ENCODE data around the gene AIMP1. TPM values are rescaled to one million over a fixed set of nuclear protein-coding genes. Genes with fewer than 3 reads are reported as not detected.

The AIMP1 gene
- total RNA-seq, 6 experiments from 2014 or later = 64.7 to 74.9 (median 70.8) TPM

GRCh38 chr4:106291678-106292077 is 24.7 kb upstream of the AIMP1 start:
- Mint-ChIP-seq H3K4me3 (no peak overlapping the region), H3K27ac (no peak overlapping the region), H3K4me1 (ENCODE audit: low read depth) (peaks cover 22% of the 10 kb centered on the region), H3K27me3 (ENCODE audit: insufficient read depth) (no peaks in the 10 kb centered on the region), H3K9me3 (no peaks in the 10 kb centered on the region), H3K36me3 (ENCODE audit: low read depth) (peaks cover 21% of the 10 kb centered on the region)
- no peak for TF ChIP-seq CTCF (IDR thresholded peaks at IDR 0.05)
- no peak for DNase-seq

- Mint-ChIP-seq H3K4me3 (no peak overlapping the region), H3K36me3 (ENCODE audit: low read depth) (peaks cover 26% of the 10 kb centered on the region), H3K27ac (no peak overlapping the region), H3K27me3 (ENCODE audit: insufficient read depth) (no peaks in the 10 kb centered on the region), H3K4me1 (ENCODE audit: low read depth) (peaks cover 11% of the 10 kb centered on the region), H3K9me3 (no peaks in the 10 kb centered on the region)
- no peak for TF ChIP-seq CTCF (IDR thresholded peaks at IDR 0.05)
- DNase-seq = no peak
Observed at GRCh38 chr4:106294062-106294461, 22.3 kb upstream of the AIMP1 start.

GRCh38 chr4:106297245-106298035 is 18.9 kb upstream of the AIMP1 start:
- H3K27me3 Mint-ChIP-seq (ENCODE audit: insufficient read depth) = no peaks in the 10 kb centered on the region
- H3K36me3 Mint-ChIP-seq (ENCODE audit: low read depth) = peaks cover 15% of the 10 kb centered on the region
- no peaks in the 10 kb centered on the region for H3K9me3 Mint-ChIP-seq
- no peak for DNase-seq
- TF ChIP-seq CTCF (IDR thresholded peaks at IDR 0.05) = no peak
- H3K4me1 Mint-ChIP-seq (ENCODE audit: low read depth) = peaks cover 12% of the 10 kb centered on the region
- no peak overlapping the region for H3K27ac Mint-ChIP-seq
- no peak overlapping the region for H3K4me3 Mint-ChIP-seq

GRCh38 chr4:106299977-106300376 is 16.4 kb upstream of the AIMP1 start:
- H3K4me3 Mint-ChIP-seq = no peak overlapping the region
- peaks cover 20% of the 10 kb centered on the region for H3K4me1 Mint-ChIP-seq (ENCODE audit: low read depth)
- no peak for TF ChIP-seq CTCF (IDR thresholded peaks at IDR 0.05)
- no peak for DNase-seq
- no peaks in the 10 kb centered on the region for H3K9me3 Mint-ChIP-seq
- H3K36me3 Mint-ChIP-seq (ENCODE audit: low read depth) = peaks cover 16% of the 10 kb centered on the region
- H3K27ac Mint-ChIP-seq = no peak overlapping the region
- no peaks in the 10 kb centered on the region for H3K27me3 Mint-ChIP-seq (ENCODE audit: insufficient read depth)

- no peak overlapping the region for H3K4me3 Mint-ChIP-seq
- H3K36me3 Mint-ChIP-seq (ENCODE audit: low read depth) = peaks cover 25% of the 10 kb centered on the region
- H3K27ac Mint-ChIP-seq = peak overlapping the region; percentile 47; the same call in 1 of the 2 replicates
- no peaks in the 10 kb centered on the region for H3K27me3 Mint-ChIP-seq (ENCODE audit: insufficient read depth)
- no peak for DNase-seq
- TF ChIP-seq CTCF (IDR thresholded peaks at IDR 0.05) = no peak
- peaks cover 33% of the 10 kb centered on the region for H3K4me1 Mint-ChIP-seq (ENCODE audit: low read depth)
- no peaks in the 10 kb centered on the region for H3K9me3 Mint-ChIP-seq
Observed at GRCh38 chr4:106301393-106302061, 14.8 kb upstream of the AIMP1 start.

All from HFFc6 (cell line).